T follicular helper cell (primary cell): ENCODE results near the gene MYO1G.
A peak's percentile ranks its signal among the peaks of the same experiment; 100 is the strongest.
"Not testable (repeated sequence)": the region's sequence is repeated elsewhere in the genome, so short reads cannot be mapped to it uniquely, and the experiment has no call there.

ENCODE experiments used
- DNase-seq: peaks from one replicate; pipeline ENCODE4 v3.0.0-alpha.2; 2020; ENCODE audit warnings: low read depth
- total RNA-seq, 2 experiments: gene quantifications; one replicate each; lab custom pipeline; 2026; lab: John Stamatoyannopoulos, UW

Gene MYO1G
- 183 to 299 reads per million in 2 experiments for total RNA-seq

DNA sequence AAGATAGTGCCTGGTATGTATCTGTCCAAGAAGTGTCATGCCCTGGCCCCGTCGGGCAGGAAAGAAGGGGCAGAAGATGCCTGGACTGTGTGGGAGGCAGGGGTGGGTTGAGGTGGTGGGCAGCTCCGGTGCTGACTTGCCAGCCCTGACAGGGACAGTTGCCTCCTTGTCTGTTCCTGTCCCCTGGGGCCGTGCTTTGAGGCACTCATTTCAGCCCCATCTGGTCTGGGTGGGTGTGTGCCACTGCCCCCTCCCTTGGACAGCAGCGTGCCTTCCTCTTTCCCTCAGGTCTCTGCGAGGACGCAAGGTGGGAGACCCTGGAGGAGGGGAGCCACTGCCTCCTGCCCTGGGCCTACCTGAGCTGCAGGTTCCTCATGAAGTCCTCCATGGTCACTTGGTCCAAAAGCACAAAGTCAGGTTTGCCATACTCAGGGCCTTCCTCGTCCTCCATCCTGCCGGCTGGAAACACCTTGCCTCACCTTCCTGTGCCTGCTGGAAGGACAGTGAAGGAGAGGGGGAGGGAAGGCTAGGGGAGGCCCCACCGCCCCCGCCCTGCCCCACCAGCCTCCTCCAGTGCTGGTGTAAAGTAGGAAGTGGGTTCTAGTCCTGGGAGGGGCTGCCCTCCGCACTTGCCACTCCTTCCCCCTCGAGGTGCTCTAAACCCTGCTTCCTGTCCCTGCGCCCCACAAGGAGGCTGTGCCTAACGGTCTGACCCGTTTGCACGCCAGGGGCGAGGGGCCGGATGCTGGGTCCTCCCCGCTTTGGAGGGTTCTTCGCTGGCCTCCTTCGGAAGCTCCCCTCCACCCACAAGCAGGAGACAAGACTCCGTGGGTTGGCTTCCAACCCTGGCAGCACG, at the start of gene MYO1G:
MYO1G (minus strand) TSS at position 505 of the 856 bp plus-strand sequence; CDS start at position 451, 54 bp downstream.
- DNase-seq = peak; percentile 69

- DNase-seq = no peak
These were observed 49.5 kb upstream of the MYO1G start for GRCh38 chr7:45028138-45028919.

DNA sequence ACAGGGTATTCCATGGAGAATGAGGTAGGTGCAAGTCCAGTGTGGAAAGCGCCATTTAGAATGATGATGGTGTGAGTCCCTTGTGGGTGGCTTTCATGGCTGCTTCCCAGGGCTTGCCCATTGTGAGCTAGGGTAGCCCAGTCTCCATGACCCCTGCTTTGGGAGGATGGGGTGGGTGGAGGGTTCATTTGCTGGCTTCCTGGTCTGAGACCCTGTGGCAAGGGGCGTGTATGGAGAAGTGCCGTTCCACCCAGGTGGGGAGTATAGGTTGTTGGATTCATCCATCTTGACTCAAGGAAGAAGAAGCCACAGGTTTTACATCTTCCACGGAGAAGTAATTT, 48.9 kb upstream of the MYO1G start:
- DNase-seq = no peak

DNA sequence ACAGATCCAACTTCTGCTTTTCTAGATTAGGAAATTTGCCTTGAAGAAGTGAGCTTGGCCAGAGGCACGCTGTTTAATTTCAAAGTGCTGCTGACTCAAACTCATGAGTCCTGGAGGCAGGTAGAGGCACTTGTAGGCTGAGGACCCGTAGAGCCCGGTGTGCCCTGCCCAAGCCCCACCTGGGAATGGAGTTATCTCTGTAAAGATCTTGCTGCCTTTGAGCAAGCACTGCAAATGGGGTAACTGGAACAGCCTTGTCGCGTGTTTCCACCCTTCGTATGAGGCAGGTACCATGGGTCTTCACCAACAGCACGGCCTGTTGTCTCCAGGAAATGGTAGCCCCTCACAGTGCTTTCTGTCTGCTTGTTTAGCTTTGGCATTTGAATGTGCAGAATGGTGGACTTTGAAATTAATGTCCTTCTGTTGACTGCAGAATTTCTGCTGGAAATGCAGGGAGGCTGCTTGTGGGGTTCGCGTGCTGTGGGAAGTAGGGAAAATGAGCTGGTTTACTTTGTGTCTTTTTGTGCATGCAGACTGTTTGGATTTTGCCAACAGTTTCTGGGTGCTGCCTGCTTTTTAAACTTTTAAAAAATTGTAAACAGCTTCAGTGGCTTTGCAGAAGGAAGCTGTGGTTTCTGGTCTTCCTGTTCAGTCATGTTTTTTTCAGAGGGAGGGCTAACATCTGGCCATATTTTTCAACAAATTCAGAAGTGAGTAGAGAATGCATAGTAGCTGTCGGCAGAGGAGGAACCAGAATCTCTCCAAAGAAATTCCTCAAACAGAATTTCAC, 48.4 kb upstream of the MYO1G start:
- peak; percentile 15 for DNase-seq

GRCh38 chr7:45026013-45026412, 47.2 kb upstream of the MYO1G start:
- DNase-seq = no peak

GRCh38 chr7:45025473-45025872, 46.7 kb upstream of the MYO1G start:
- DNase-seq = not testable (repeated sequence)

GRCh38 chr7:45024126-45024744, 45.4 kb upstream of the MYO1G start:
- no peak for DNase-seq

GRCh38 chr7:45021604-45022296, 42.9 kb upstream of the MYO1G start:
- no peak for DNase-seq

DNA sequence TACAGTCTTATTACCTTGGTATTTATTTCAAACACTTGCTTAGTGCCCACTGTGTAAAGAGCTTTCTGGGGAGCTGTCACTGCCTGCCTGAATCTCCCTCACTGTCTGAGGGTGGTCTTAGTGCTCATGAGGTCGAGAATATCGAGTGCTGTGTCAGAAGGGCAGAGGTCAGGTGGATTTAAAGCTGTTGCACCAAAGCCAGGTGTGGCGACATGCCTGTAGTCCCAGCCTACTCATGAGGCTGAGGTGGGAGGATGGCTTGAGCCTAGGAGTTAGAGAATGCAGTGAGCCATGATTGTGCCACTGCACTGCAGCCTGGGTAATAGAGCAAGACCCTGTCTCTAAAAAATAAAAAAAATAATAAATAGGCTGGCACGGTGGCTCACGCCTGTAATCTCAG, 42.1 kb upstream of the MYO1G start:
- no peak for DNase-seq

GRCh38 chr7:45017253-45017652, 38.4 kb upstream of the MYO1G start:
- no peak for DNase-seq

- no peak for DNase-seq
These were observed 36.5 kb upstream of the MYO1G start for GRCh38 chr7:45015313-45015712.

- DNase-seq = no peak
These were observed 34.7 kb upstream of the MYO1G start for GRCh38 chr7:45013465-45013967.

- DNase-seq = no peak
These were observed 28.9 kb upstream of the MYO1G start for GRCh38 chr7:45007571-45008328.

GRCh38 chr7:45007106-45007505, 28.3 kb upstream of the MYO1G start:
- no peak for DNase-seq

DNA sequence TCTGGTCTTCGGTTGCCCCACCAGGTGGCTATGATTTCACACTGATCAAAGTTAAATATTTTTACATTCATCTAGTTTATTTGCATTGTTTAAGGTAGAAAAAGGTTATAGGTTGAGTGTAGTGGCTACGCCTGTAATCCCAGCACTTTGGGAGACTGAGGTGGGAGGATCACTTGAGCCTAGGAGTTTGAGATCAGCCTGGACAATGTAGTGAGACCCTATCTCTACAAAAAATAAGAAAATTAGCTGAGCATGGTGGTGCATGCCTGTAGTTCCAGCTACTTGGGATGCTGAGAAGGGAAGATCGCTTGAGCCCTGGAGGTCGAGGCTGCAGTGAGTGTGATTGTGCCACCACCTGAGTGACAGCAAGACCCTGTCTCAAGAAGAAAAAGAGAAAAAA, 25.0 kb upstream of the MYO1G start:
- DNase-seq = no peak

DNA sequence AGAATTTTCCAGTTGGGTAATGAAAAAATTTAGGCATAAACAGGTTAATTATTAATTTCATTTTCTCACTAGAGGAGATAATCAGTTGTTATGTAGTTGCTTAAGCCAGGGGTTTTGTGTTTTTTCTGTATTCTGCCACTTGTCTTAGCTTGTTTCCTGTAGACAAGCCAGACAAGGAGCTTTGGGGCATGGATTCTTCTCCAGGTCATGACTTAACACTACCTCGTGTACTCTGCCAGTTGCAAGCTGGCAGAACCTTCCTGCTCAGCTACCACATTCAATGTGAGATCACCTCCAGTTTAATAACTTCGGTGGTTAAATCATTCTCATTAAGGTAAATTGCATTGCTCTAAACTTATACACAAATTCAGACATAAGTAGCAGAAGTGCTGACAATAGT, 23.0 kb upstream of the MYO1G start:
- no peak for DNase-seq

DNA sequence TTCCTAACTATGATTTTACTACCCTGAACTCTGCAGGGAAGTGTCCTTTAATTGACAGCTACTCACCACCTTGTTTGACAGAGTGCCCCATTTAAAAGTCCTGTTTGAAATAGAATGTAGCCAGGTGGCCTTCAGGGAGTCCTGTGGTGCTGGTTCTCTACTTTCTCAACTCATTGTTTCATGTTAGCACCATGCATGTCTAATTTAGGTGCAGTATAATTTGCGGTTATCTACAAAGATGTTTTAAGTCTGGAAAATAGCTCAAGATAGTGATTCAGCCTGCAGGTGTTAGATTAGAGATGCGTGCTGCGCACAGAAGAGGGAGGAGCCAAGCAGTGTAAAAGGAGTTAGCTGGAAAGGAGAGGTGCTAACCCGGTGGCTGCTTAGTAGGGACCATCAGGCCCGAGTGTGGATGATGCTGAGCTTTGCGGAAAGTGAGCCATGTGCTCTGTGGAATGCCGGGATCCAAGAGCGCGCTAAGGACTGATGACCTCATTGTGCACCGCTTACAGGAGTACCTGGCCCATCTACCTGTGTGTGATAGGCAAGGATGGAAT, 22.4 kb upstream of the MYO1G start:
- DNase-seq = peak; percentile 62

DNA sequence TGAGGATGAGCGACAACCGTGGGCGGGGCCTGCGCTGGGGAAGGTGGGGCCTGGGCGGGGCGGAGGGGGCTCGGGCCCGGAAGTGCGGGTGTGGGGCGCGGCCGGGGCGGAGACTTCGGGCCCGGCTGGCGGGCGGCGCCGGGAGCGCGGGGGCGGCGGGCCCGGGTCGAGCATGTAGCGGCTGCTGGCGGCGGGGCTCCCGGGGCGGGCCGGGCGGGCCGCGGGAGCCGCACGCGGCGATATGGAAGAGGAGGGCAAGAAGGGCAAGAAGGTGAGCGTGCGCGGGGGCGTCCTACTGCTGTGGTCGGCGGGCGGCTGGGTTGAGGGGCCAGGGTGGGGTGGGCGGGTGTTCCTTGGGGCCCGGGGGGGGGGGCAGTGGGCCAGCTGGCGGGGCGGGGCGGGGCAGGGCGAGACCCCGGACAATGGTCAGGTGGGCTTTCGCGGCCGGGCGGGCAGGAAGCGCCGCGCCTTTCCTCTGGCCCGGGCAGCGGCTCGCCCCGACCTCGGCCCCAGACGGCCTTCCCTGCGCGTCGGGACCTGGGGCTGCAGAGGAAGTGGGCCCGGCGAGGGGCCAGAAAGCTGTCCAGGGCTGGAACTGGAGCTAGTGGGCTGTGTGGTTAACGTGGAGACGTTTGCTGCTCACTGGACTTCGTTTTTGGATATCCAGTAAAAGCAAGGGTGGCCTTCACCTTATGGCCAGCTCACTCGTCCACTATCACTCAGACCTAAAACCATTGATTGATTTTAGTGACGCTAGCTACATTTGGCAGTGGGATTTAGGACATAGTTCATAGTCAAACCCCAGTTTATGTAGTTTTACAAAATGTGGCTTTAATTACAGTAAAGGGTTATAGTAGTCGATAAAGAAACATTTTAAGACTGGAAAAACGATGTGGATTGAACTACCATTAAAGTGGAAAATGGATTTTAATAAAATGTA, 21.5 kb upstream of the MYO1G start, which contains the start of gene CCM2:
CCM2 (plus strand) TSS at position 109 of the 940 bp plus-strand sequence; CDS start at position 242, 133 bp downstream.
- DNase-seq = no peak
